ENCODE results near the gene SLC10A7. TPM values are rescaled to one million over a fixed set of nuclear protein-coding genes. Genes with fewer than 3 reads are reported as not detected.

The SLC10A7 gene
- total RNA-seq, 1 donor, result 9.0 TPM

GRCh38 chr4:146237092-146237491 lies 284.6 kb downstream of the SLC10A7 start:
- Histone ChIP-seq H3K4me1 (ENCODE audit: insufficient read depth, low read length) (peaks cover 10% of the 10 kb centered on the region), H4K20me1 (ENCODE audit: insufficient read depth, low read length) (no peaks in the 10 kb centered on the region), H3K4me2 (ENCODE audit: insufficient read depth, low read length) (no peak overlapping the region), H3K79me2 (ENCODE audit: insufficient read depth, low read length) (no peaks in the 10 kb centered on the region), H3K36me3 (ENCODE audit: insufficient read depth, low read length) (no peaks in the 10 kb centered on the region), H3K9me3 (ENCODE audit: low read depth, low read length) (no peaks in the 10 kb centered on the region), H3K4me3 (ENCODE audit: insufficient read depth, low read length) (no peak overlapping the region), H3K27ac (ENCODE audit: low read depth, low read length) (no peak overlapping the region), H2AFZ (ENCODE audit: low read length) (no peak overlapping the region), H3K27me3 (ENCODE audit: insufficient read depth, low read length) (no peaks in the 10 kb centered on the region)
- DNase-seq (ENCODE audit: insufficient read length, low spot score, missing footprints), result no peak
- TF ChIP-seq CTCF (IDR thresholded peaks at IDR 0.05; ENCODE audit: extremely low read depth, low read depth, low read length), result no peak

GRCh38 chr4:146236216-146236615 lies 285.5 kb downstream of the SLC10A7 start:
- Histone ChIP-seq H3K36me3 (ENCODE audit: insufficient read depth, low read length) (no peaks in the 10 kb centered on the region), H3K9me3 (ENCODE audit: low read depth, low read length) (no peaks in the 10 kb centered on the region), H3K4me1 (ENCODE audit: insufficient read depth, low read length) (peaks cover 3% of the 10 kb centered on the region), H4K20me1 (ENCODE audit: insufficient read depth, low read length) (no peaks in the 10 kb centered on the region), H3K27ac (ENCODE audit: low read depth, low read length) (no peak overlapping the region), H3K79me2 (ENCODE audit: insufficient read depth, low read length) (no peaks in the 10 kb centered on the region), H2AFZ (ENCODE audit: low read length) (no peak overlapping the region), H3K4me3 (ENCODE audit: insufficient read depth, low read length) (no peak overlapping the region), H3K4me2 (ENCODE audit: insufficient read depth, low read length) (no peak overlapping the region), H3K27me3 (ENCODE audit: insufficient read depth, low read length) (no peaks in the 10 kb centered on the region)
- DNase-seq (ENCODE audit: insufficient read length, low spot score, missing footprints), result no peak
- TF ChIP-seq CTCF (IDR thresholded peaks at IDR 0.05; ENCODE audit: extremely low read depth, low read depth, low read length), result no peak

- Histone ChIP-seq H3K4me1 (ENCODE audit: insufficient read depth, low read length) (no peaks in the 10 kb centered on the region), H3K4me3 (ENCODE audit: insufficient read depth, low read length) (no peak overlapping the region), H3K27me3 (ENCODE audit: insufficient read depth, low read length) (no peaks in the 10 kb centered on the region), H2AFZ (ENCODE audit: low read length) (no peak overlapping the region), H3K79me2 (ENCODE audit: insufficient read depth, low read length) (no peaks in the 10 kb centered on the region), H3K9me3 (ENCODE audit: low read depth, low read length) (no peaks in the 10 kb centered on the region), H4K20me1 (ENCODE audit: insufficient read depth, low read length) (no peaks in the 10 kb centered on the region), H3K4me2 (ENCODE audit: insufficient read depth, low read length) (no peak overlapping the region), H3K36me3 (ENCODE audit: insufficient read depth, low read length) (no peaks in the 10 kb centered on the region), H3K27ac (ENCODE audit: low read depth, low read length) (no peak overlapping the region)
- no peak for DNase-seq (ENCODE audit: insufficient read length, low spot score, missing footprints)
- TF ChIP-seq CTCF (IDR thresholded peaks at IDR 0.05; ENCODE audit: extremely low read depth, low read depth, low read length), result no peak
These were observed 286.0 kb downstream of the SLC10A7 start for GRCh38 chr4:146235654-146236177.

- Histone ChIP-seq H3K9me3 (ENCODE audit: low read depth, low read length) (no peaks in the 10 kb centered on the region), H3K4me1 (ENCODE audit: insufficient read depth, low read length) (no peaks in the 10 kb centered on the region), H3K27me3 (ENCODE audit: insufficient read depth, low read length) (peaks cover 6% of the 10 kb centered on the region), H3K4me3 (ENCODE audit: insufficient read depth, low read length) (no peak overlapping the region), H3K36me3 (ENCODE audit: insufficient read depth, low read length) (no peaks in the 10 kb centered on the region), H3K4me2 (ENCODE audit: insufficient read depth, low read length) (no peak overlapping the region), H3K79me2 (ENCODE audit: insufficient read depth, low read length) (no peaks in the 10 kb centered on the region), H3K27ac (ENCODE audit: low read depth, low read length) (no peak overlapping the region), H4K20me1 (ENCODE audit: insufficient read depth, low read length) (no peaks in the 10 kb centered on the region), H2AFZ (ENCODE audit: low read length) (no peak overlapping the region)
- no peak for DNase-seq (ENCODE audit: insufficient read length, low spot score, missing footprints)
- TF ChIP-seq CTCF (IDR thresholded peaks at IDR 0.05; ENCODE audit: extremely low read depth, low read depth, low read length), result no peak
These were observed 289.5 kb downstream of the SLC10A7 start for GRCh38 chr4:146232131-146232722.
